Activated naive CD8-positive, alpha-beta T cell treated with anti-CD3 and anti-CD28 coated beads, Interleukin-2, amount 50 U/mL, for 16 hours (primary cell): ENCODE data around the gene RHBDD1.
A peak's percentile ranks its signal among the peaks of the same experiment; 100 is the strongest.
"Not testable (repeated sequence)": the region's sequence is repeated elsewhere in the genome, so short reads cannot be mapped to it uniquely, and the experiment has no call there.

ENCODE experiments used
- DNase-seq: peaks from one replicate; pipeline ENCODE4 v3.0.0-alpha.2; 2020; ENCODE audit warnings: low read depth, low spot score

RHBDD1 gene

DNA sequence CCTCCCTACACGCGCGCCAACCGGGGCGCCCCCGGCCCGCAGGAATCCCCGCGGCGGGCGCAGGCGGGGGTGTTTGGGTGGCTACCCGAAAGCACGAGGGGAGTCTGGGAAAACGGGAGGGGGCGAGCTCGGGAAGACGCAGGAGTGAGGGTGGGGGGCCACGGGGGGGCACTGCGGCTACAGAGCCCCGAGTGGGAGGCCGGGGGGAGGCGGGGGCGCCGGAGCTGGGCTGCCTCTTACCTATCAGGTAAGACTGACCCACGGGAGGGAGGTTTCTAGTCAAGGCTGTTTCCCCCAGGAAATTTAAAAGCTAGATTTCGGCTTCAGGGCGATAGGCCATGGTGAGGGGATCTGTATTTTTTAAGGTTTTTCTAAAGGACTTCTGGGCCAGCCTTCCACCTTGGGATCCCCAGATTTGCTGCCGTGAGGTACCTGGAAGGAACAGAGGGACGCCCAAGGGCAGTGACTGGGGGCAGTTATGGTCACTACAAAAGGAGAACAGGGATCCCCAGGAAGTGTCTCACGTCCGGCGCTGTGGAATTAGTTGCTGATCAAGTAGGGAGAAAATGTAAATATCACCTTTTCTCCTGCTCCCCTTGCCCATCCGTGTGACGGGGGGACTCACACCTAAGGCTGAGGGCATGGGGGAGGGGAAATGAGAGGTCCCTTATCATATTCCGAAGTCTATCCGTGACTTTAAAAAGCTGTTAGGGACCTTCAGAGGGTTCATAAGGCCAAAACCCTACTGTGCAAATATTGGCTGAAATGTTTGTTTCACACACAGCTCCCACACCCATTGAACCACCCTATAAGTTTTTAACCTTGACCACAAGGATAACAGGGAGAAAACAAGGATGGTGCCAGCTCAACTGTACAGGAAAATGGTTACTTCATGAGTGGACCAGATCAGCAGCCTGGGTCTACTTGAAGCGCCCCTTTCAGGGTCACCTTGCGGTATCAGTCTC lies 35.6 kb upstream of the RHBDD1 start:
- no peak for DNase-seq

DNA sequence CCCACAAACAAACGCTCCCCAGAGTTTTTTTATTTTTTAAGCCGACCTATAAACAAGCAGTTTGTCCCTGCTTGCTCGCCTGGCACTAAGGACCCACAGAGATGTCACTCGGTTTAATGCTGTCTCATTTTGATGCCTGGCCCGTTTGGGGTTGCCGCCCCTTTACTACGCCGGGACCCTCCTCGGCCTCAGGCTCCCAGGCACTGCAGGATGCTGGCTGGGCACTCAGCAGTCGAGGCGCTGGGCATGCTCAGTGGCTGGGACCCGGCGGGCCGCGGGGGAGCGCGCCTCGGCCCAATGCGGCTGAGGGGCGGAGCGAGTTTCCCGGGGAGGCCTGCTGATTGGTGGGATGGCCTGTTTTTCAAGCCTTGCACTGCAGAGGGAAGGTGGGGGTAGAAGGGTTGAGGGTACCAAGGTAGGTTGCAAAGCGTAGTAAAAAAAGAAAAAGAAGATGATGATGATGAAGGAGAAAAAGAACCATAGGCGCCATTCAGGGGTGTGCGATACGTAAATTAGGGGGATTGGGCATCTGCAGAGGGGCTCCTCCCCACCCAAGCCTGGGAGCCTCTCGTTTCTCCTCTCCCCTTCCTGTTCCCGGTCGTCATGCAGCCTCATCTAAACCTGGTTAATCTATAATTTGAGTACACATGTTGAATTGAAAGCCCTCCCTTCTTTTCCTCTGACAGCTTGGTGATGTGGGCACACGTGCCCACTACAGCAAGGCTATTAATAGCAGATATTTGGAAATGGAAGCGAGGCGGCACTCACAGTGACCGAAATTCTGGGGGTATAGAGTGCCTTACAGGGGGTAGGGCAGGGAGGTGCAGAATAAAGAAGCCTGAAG lies 34.7 kb upstream of the RHBDD1 start:
- peak; percentile 81 for DNase-seq

DNA sequence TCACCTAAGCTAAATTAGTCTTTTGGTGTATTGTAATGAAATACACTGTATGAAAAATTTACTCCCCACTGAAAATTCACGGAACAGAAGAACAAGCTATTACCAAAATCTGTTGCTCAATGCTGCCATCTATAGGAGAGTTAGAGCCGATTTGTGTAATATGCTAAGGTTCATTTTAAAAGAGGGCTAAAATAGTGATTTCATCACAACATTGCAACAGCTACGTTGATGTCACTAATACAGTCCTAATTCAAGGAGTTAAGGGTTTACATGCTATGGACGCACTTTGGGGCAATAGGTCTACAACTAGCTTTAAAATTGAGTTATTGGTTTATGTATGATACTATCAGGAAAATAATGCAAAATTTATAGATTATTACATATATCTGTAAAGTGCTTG lies 33.3 kb upstream of the RHBDD1 start:
- DNase-seq: no peak

DNA sequence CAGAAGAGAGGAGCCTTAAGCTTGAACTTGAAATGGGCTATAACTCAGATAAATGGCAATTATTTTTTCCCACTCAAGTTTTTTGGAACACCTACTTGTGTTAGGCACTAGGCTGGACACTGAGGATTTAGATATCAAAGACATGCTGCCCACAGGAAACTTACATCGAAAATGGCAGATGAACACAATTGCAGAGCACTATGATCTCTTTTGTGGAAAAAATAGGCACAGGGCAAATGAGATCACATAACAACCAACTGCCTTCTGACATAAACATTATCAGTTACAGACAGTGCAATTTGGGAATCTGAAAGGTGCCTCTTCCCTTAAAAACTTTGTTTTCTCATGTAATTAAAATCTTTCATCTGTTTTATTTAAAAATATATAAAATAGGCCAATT lies 32.4 kb upstream of the RHBDD1 start:
- DNase-seq: no peak

DNA sequence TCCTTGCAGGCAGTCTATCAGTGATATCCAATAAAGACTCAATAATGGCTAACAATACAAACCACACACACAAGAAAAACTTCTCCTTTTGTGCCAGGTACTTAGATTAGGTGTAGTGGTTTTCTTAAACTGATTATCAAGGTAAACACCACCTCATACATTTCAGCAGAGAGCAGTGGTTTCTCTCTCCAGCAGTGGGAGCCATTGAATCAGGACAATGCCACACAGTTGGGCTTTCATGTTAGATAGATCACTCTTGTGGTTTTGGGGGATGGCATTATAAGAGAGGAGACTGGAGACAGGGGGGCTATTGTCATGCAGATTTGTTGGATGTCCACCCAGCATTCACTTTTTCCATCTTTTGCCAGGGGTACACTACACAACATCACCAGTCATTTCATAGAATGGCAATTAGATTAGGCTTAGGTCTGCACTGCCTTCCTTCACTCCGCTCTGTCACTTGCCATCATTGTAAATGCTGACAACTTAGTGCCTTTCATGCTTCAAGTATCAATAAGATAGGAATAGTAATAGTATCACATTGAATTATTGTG lies 22.6 kb upstream of the RHBDD1 start:
- DNase-seq: no peak

DNA sequence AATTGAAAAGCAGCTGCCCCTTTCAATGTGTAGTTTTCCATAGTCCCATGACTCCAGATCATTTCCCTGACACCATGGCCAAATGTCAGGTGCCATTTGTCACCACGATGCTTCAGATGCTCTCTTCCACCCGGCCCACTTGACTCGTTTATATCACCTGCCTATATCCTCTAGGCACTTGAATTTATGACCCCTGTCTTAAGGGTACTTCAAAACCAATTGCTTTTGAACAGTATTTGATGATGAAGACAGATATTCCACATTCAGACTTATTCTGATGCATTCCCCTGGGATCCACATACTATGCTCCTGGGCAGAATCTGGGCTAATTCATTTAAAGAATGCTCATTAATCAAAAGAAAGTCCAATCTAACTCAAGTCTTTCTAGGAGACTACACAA lies 16.9 kb upstream of the RHBDD1 start:
- no peak for DNase-seq

DNA sequence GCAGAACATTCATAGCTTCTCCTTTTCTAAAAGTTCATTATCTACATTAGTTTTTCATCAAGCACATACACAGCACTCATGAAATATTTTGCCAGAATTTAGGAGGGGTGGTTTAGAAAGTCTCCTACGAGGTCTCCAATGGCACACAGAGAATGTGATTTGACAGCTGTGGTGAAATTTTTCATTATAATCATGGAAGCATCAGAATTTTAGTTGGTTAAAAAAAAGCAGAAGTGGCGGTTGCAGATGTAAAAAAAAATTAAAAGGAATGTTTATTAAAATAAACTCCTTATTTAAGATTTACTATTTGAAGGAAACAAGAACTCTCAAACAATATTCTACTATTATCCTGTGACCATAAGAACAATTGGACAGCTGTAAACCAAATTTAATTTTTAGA lies 10.8 kb upstream of the RHBDD1 start:
- DNase-seq: no peak

DNA sequence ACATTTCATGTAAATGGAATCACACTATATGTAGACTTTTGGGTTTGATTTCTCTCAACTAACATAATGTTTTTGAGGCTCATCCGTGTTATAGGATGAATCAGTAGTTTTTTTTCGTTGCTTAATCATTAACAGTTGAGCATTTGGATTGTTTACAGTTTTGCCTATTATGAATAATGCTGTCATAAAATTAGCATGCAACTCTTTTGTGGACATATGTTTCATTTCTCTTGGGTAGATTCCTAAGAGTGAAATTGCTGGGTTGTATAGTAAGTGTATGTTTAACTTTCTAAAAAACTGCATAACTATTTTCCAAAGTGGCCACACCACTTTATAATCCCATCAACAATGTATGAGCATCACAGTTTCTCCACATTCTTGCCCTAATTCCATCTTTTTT lies 7.7 kb upstream of the RHBDD1 start:
- no peak for DNase-seq

DNA sequence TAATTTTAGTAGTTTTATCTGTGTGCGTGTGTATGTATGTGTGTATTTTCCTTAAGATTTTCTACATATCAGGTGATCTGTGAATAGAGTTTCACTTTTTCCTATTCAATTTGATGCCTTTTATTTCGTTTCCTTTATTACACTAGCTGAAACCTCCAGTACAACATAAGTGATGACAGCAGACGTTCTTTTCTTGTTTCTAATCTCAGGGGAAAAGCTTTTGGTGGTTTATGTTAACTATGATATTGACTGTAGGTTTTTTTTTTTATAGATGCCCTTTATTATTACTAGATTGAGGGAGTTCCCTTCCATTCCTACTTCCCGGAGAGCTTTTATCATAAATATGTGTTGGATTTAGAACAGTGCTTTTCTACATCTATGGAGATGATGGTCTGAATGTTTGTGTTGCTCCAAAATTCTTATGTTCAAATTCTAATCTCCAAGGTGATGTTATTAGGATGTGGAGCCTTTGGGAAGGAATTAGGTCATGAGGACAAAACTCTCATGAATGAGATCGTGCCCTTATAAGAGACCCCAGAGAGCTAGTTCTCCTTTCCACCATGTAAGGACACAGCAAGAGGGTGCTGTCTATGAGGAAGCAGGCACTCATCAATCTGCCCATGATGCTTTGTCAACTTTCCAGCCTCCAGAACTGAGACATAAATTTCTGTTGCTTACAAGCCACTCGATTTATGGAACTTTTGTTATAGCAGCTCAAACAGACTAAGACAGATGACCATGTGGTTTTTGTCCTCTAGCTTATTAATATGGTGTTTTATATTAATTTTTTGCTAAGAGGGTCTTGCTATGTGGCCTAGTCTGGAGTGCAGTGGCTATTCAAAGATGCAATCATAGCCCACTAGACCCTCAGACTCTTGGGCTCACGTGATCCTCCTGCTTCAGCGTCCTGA lies 5.9 kb upstream of the RHBDD1 start:
- DNase-seq: no peak

DNA sequence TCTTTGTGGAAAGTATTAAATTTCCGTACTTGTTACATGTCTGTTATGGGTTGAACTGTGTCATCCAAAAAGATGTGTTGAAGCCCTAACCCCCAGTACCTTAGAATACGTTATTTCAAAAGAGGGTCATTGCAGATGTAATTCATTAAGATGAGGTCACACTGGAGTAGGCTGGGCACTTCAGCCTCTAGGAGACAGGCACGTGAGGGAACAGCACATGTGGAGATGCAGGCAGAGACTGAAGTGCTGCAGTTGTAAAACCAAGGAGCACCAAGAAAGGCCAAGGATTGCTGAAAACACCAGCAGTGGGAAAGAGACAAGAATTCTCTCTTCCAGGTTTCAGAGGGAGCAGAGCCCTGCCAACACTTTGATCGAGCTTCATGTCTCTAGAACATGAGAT lies 4.6 kb upstream of the RHBDD1 start:
- DNase-seq: no peak

DNA sequence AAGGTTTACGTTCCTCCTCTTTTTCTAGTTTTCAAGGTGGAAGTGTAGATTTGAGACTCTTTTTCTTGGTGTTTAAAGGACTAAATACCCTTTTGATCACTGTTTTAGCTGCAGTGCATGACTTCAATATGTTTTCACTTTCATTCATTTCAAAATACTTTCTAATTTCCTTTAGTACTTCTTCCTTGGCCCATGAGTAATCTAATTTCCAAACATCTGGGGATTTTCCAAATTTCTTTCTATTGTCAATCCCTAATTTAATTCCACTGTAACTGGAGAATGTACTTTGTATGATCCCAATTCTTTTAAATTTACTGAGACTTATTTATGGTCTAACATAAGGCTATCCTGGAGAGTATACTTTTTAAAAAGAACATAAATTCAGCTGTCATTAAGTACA lies 3.8 kb upstream of the RHBDD1 start:
- DNase-seq: no peak

DNA sequence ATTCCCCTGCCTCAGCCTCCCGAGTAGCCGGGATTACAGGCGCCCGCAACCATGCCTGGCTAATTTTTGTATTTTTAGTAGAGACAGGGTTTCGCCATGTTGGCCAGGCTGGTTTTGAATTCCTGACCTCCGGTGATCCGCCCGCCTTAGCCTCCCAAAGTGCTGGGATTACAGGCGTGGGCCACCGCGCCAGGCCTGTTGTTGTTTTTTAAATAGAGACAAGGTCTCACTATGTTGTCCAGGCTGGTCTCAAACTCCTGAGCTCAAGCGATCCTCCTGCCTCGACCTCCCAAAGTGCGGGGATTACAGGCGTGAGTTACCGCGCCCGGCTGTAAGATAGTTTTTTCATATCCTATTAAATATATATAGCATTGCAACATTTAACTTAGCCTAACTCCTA lies 974 bp upstream of the RHBDD1 start:
- DNase-seq: not testable (repeated sequence)

DNA sequence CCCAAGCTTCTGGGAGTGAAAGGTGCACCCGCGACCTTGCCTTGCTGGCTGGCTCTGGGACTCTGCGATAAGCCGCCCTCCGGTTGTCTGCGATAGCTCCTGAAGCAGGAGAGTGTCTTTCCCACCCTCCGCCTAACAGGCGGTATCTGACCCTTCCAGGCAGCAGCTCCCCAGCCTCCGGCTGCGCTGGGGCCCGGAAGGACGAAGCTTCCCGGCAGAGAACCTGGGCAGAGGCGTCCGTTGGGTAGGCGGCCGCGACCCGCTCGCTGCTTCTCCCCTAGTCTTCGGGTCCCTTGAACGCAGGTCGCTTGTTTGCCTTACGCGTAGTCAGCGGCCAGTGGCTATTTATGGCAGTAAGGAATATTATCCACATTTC lies 446 bp upstream of the RHBDD1 start:
- DNase-seq: no peak

DNA sequence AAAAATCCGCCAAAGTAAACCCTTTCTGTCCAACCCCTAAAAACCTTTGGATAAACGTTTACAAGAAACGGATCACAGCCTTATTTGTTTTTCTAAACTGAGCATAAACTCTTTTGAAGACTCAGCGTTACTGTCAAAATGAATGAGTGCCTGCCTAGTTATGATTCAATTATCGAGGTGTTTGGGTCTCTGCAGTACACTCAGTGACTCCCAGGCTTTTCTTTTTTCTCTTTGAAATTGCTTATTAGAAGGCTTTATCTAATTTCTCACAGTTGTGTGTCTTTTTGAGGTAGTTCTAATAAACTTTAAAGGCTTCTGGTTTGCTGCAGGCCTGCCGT lies 663 bp downstream of the RHBDD1 start:
- DNase-seq: no peak

DNA sequence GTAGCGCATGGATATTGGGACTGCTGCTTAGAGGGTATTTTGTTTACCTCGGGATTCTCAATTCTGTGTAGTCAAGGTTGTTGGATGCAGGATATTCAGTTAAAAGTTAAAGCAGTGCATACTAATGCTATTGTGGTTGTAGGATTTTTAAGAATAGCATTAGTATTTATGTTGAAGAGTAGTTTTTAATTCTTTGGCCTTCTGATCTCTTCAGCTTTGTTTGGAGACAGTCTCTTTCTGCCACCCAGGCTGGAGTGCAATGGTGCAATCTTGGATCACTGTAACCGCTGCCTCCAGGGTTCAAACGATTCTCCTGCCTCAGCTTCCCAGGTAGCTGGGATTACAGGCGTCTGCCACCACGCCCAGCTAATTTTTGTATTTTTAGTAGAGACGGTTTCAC lies 1.5 kb downstream of the RHBDD1 start:
- DNase-seq: no peak

DNA sequence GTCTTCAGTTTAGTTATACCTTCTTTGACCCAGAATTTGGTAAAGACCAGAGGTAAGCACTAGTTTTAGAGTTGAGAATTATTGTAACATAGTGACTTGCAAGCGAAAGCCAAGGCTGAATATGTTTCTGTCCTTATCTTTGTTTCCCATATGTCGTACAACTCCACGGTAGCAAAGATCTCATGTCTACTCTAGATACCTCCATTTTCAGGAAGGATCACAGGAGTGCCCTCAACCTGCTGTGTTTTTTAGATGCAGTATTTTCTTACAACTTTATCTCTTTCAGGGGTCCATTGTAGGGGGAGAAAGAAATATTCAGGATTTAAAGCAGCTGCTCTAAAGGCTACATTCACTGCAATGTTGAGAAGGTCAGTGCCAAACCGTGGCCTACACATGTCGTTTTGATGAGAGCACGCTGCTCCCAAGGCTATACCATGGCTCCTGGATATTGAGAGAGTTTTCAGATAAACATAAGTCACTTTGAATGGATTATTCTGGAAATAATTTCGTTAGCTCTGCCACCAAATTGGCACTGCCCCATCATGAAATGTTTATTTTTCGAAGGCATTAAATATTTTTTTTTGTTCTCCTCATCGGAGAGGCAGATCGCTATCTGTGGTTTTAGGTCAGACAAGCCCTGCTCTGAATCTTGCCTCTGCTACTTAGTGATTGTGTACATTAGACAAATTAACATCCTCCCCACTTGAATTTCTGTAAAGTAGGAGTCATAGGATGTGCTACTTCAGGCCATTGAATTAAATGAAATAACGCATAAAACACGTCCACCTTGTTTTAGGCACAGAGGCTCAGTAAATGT lies 2.1 kb downstream of the RHBDD1 start:
- DNase-seq: no peak

DNA sequence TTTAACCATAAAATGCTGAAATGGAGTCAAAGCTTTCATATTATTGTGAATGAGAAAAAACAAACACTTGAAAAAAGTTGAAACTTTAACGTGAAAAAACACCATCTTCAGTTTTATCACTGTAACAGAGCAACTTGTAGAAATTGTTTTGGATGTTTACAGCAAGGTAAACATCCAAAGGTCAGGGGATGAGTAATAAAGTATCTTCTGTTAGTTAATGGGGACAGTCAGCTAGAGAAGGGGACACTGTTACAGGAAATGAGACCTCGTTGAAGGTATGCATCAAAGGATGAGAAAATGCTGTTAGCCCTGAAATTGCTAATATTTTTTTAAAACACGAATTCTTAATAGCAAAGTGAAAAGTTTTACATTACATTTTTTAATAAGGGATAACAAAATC lies 2.9 kb downstream of the RHBDD1 start:
- DNase-seq: no peak

DNA sequence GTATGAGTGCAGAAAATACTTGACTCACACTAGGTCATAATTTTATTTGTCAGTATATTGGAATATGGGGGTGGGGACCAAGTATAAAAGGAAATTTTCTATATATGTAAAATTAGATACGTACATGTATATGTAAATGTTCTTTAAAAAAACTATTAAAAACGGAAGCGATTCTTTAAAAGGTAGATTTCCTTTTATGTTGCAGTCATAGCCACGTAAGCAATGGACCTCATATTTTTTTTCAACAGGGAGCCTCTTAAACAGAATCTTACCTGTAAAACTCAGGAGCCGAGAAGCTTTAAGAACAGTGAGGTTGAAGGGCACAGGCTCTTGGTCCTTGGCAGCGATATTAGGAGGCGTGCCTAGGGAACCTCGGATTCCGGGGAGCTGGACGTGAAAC lies 3.3 kb downstream of the RHBDD1 start:
- no peak for DNase-seq

DNA sequence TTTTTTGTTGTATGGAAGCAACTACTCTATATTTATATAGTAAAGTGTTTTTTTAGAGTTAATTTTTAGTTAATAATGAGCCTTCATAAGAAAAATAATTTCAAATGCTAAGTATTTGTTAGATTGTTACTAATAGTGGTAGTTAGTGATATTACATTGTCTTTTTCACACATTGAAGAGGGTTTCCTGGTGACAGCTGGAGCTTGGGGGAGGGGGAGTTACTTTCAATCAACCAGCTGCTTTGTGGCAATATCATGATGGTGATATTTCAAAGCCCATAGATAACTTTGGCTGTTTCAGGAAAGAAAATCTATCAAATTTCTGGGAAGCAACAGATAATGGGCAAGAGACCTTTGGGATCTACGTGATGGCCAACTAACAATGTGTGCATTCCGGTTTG lies 4.1 kb downstream of the RHBDD1 start:
- DNase-seq: no peak

DNA sequence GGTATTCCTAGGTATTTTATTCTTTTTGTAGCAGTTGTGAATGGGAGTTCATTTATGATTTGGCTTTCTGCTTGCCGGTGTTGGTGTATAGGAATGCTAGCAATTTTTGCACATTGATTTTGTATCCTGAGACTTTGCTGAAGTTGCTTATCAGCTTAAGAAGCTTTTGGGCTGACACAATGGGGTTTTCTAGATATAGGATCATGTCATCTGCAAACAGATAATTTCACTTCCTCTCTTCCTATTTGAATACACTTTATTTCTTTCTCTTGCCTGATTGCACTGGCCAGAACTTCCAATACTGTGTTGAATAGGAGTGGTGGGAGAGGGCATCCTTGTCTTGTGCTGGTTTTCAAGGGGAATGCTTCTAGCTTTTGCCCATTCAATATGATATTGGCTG lies 7.1 kb downstream of the RHBDD1 start:
- DNase-seq: not testable (repeated sequence)
